ENCODE results near the gene SLC1A2.

SLC1A2 gene

DNA sequence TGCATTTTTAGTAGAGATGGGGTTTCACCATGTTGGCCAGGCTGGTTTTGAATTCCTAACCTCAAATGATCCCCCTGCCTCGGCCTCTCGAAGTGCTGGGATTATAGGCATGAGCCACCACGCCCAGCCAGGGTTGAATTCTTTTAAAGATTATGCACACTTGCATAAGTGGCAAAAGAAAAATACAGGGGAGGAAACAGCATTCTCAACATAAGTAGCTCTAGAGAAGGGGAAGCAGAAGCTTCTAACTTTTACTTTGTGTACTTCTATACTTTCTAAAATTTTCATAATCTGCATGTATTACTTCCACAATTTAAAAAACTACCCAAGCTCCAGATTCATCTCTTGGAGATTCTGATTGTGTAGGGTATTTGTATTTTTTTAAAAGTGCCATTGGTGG is 108.0 kb downstream of the SLC1A2 start:
- H2AK5ac ChIP-seq (ENCODE audit: low read depth, low read length) = no peak overlapping the region

DNA sequence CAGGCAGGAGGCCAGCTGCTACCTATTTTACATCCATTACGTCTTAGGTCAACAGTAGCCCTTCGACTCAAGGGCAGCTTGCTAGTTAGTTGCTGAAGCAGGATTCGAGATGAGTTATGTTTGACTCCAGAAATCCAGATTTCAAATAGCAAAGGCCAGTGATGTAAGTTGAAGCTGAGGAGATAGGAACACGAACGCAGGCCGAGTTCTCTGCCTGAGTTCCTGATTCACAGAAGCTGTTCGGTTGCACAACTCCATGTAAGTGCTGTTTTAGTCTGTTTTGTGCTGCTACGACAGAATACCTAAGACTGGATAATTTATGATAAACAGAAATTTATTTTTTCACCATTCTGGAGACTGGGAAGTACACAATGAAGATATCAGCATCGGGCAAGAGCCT is 111.2 kb downstream of the SLC1A2 start:
- WGBS, 2 donors (ENCODE audit: extremely low coverage in 2 of 2, insufficient read length in 2 of 2, insufficient replicate concordance in 1 of 2) = no CpG with 5 or more reads among the region's 9 CpGs
- Histone ChIP-seq H3K36me3 (replicated peaks in 1 of 2; ENCODE audit: control insufficient read depth in 2 of 2, insufficient read depth in 2 of 2, low read length in 2 of 2) (no peaks in the 10 kb centered on the region), H4K91ac (ENCODE audit: low read depth, low read length, poor library complexity) (no peak overlapping the region), H3K14ac (ENCODE audit: low read length) (no peak overlapping the region), H3K9ac (ENCODE audit: low read depth, low read length, poor library complexity) (no peak overlapping the region), H2BK120ac (ENCODE audit: low read depth, low read length) (no peak overlapping the region), H2AK5ac (ENCODE audit: low read depth, low read length) (no peak overlapping the region), H3K79me1 (ENCODE audit: low read depth, low read length) (no peaks in the 10 kb centered on the region), H4K8ac (ENCODE audit: low read depth, low read length) (no peak overlapping the region), H3K4me1 (ENCODE audit: control insufficient read depth in 2 of 2, insufficient read depth in 1 of 2, low read depth in 1 of 2, low read length in 2 of 2) (no peaks in the 10 kb centered on the region), H2BK5ac (ENCODE audit: low read length) (no peak overlapping the region), H3K27ac (replicated peaks; ENCODE audit: low read length) (no peak overlapping the region), H3K27me3 (ENCODE audit: control insufficient read depth in 3 of 3, insufficient read depth in 3 of 3, low read depth in 1 of 3, low read length in 3 of 3) (no peaks in the 10 kb centered on the region), H3K4ac (ENCODE audit: low read length) (no peak overlapping the region), H2AFZ (ENCODE audit: low read length) (no peak overlapping the region), H3K4me3 (ENCODE audit: low read length in 2 of 2) (no peak overlapping the region), H3K18ac (ENCODE audit: low read length) (no peak overlapping the region), H2BK12ac (ENCODE audit: low read length) (no peak overlapping the region), H3K23ac (ENCODE audit: low read depth, low read length, poor library complexity) (no peak overlapping the region), H3K9me3 (replicated peaks in 1 of 2; ENCODE audit: control insufficient read depth in 2 of 2, insufficient read depth in 1 of 2, low read depth in 1 of 2, low read length in 2 of 2) (no peaks in the 10 kb centered on the region), H3K4me2 (ENCODE audit: insufficient read depth, low read length, poor library complexity, severe bottlenecking) (no peak overlapping the region), H2BK15ac (ENCODE audit: low read length) (no peak overlapping the region)
- DNase-seq (ENCODE audit: low spot score) = no peak

More for the DNA sequence above, 108.0 kb downstream of the SLC1A2 start:
- Histone ChIP-seq H3K18ac (ENCODE audit: low read length) (no peak overlapping the region), H3K4me3 (ENCODE audit: low read length in 2 of 2) (no peak overlapping the region), H3K4me2 (ENCODE audit: insufficient read depth, low read length, poor library complexity, severe bottlenecking) (no peak overlapping the region), H4K8ac (ENCODE audit: low read depth, low read length) (no peak overlapping the region), H3K4ac (ENCODE audit: low read length) (no peak overlapping the region), H2BK120ac (ENCODE audit: low read depth, low read length) (no peak overlapping the region), H2BK5ac (ENCODE audit: low read length) (no peak overlapping the region), H2BK15ac (ENCODE audit: low read length) (no peak overlapping the region), H3K9me3 (replicated peaks in 1 of 2; ENCODE audit: control insufficient read depth in 2 of 2, insufficient read depth in 1 of 2, low read depth in 1 of 2, low read length in 2 of 2) (no peaks in the 10 kb centered on the region), H4K91ac (ENCODE audit: low read depth, low read length, poor library complexity) (no peak overlapping the region), H3K27ac (replicated peaks; ENCODE audit: low read length) (no peak overlapping the region), H2AFZ (ENCODE audit: low read length) (no peak overlapping the region), H3K23ac (ENCODE audit: low read depth, low read length, poor library complexity) (no peak overlapping the region), H3K4me1 (ENCODE audit: control insufficient read depth in 2 of 2, insufficient read depth in 1 of 2, low read depth in 1 of 2, low read length in 2 of 2) (no peaks in the 10 kb centered on the region), H3K27me3 (ENCODE audit: control insufficient read depth in 3 of 3, insufficient read depth in 3 of 3, low read depth in 1 of 3, low read length in 3 of 3) (no peaks in the 10 kb centered on the region), H3K9ac (ENCODE audit: low read depth, low read length, poor library complexity) (no peak overlapping the region), H3K36me3 (replicated peaks in 1 of 2; ENCODE audit: control insufficient read depth in 2 of 2, insufficient read depth in 2 of 2, low read length in 2 of 2) (no peaks in the 10 kb centered on the region), H2BK12ac (ENCODE audit: low read length) (no peak overlapping the region), H3K14ac (ENCODE audit: low read length) (no peak overlapping the region), H3K79me1 (ENCODE audit: low read depth, low read length) (no peaks in the 10 kb centered on the region)
- no peak for DNase-seq (ENCODE audit: low spot score)
- no CpG with 5 or more reads among the region's 3 CpGs for WGBS, 2 donors (ENCODE audit: extremely low coverage in 2 of 2, insufficient read length in 2 of 2, insufficient replicate concordance in 1 of 2)

DNA sequence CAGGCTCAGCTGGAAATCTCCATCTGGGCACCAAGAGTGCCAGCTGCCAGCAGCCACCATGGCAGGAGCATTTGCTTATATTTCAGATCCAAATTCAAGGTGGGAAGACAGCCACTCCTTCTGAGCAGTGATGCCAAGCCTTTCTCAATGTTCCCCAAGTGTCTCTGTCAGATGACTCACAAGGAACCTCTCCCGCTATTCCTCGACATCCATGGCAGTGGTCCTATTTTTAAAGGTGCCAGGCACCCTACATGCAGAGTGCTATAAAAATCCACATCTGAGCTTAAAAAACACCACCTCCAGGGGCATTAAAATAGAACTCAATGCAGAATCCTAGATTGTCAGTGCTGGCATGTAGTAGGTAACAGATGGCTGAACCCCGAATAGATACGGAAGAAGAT is 112.1 kb downstream of the SLC1A2 start:
- no CpG with 5 or more reads among the region's 4 CpGs for WGBS, 2 donors (ENCODE audit: extremely low coverage in 2 of 2, insufficient read length in 2 of 2, insufficient replicate concordance in 1 of 2)
- no peaks in the 10 kb centered on the region for H3K9me3 ChIP-seq (replicated peaks in 1 of 2; ENCODE audit: control insufficient read depth in 2 of 2, insufficient read depth in 1 of 2, low read depth in 1 of 2, low read length in 2 of 2)
- no peaks in the 10 kb centered on the region for H3K4me1 ChIP-seq (ENCODE audit: control insufficient read depth in 2 of 2, insufficient read depth in 1 of 2, low read depth in 1 of 2, low read length in 2 of 2)
- DNase-seq (ENCODE audit: low spot score) = no peak
- H3K36me3 ChIP-seq (replicated peaks in 1 of 2; ENCODE audit: control insufficient read depth in 2 of 2, insufficient read depth in 2 of 2, low read length in 2 of 2) = no peaks in the 10 kb centered on the region
- H2BK15ac ChIP-seq (ENCODE audit: low read length) = no peak overlapping the region
- no peaks in the 10 kb centered on the region for H3K79me1 ChIP-seq (ENCODE audit: low read depth, low read length)
- H3K27me3 ChIP-seq (ENCODE audit: control insufficient read depth in 3 of 3, insufficient read depth in 3 of 3, low read depth in 1 of 3, low read length in 3 of 3) = no peaks in the 10 kb centered on the region
- H3K4me3 ChIP-seq (ENCODE audit: low read length in 2 of 2) = no peak overlapping the region
- no peak overlapping the region for H4K91ac ChIP-seq (ENCODE audit: low read depth, low read length, poor library complexity)
- no peak overlapping the region for H3K9ac ChIP-seq (ENCODE audit: low read depth, low read length, poor library complexity)
- no peak overlapping the region for H3K18ac ChIP-seq (ENCODE audit: low read length)
- H2AK5ac ChIP-seq (ENCODE audit: low read depth, low read length) = no peak overlapping the region
- no peak overlapping the region for H4K8ac ChIP-seq (ENCODE audit: low read depth, low read length)
- no peak overlapping the region for H3K27ac ChIP-seq (replicated peaks; ENCODE audit: low read length)
- H3K4me2 ChIP-seq (ENCODE audit: insufficient read depth, low read length, poor library complexity, severe bottlenecking) = no peak overlapping the region
- no peak overlapping the region for H2AFZ ChIP-seq (ENCODE audit: low read length)
- no peak overlapping the region for H2BK12ac ChIP-seq (ENCODE audit: low read length)
- no peak overlapping the region for H2BK5ac ChIP-seq (ENCODE audit: low read length)
- H2BK120ac ChIP-seq (ENCODE audit: low read depth, low read length) = no peak overlapping the region
- no peak overlapping the region for H3K4ac ChIP-seq (ENCODE audit: low read length)
- H3K23ac ChIP-seq (ENCODE audit: low read depth, low read length, poor library complexity) = no peak overlapping the region
- H3K14ac ChIP-seq (ENCODE audit: low read length) = no peak overlapping the region

DNA sequence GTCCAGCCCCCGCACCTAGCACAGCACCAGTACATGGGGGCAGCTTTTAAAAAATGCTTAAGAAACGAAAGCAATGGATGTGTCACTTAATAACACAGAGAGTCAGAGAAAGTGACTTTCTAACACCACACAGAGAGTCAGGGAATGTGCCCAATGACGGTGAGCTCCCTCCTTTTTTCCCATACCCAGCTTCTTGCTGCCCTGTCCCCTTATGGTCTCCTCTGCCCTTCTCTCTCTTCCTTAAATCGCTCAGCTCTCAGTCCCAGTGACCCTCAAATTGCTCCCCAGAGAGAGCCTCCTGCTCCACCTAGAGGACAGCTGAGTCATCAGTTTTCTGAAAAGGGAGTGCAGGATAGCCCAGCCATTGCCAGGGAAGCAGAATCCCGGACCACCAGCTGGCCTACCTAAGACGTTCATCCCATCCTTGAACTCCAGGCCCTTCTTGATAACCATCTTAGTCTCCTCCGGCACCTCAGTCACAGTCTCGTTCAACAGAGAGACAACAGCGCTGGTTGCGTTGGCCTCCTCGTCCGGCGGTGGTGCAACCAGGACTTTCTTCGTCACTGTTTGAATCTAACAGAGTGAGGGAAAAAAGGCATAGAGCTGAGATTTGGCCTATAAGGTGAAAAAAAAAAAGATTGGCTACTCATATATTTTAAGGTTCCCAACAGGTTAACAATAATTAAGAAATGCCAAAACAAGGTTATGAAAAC is 113.5 kb downstream of the SLC1A2 start:
- Histone ChIP-seq H3K18ac (ENCODE audit: low read length) (no peak overlapping the region), H3K9ac (ENCODE audit: low read depth, low read length, poor library complexity) (no peak overlapping the region), H2AK5ac (ENCODE audit: low read depth, low read length) (no peak overlapping the region), H2BK15ac (ENCODE audit: low read length) (no peak overlapping the region), H3K4me3 (ENCODE audit: low read length in 2 of 2) (no peak overlapping the region), H2BK5ac (ENCODE audit: low read length) (no peak overlapping the region), H4K8ac (ENCODE audit: low read depth, low read length) (no peak overlapping the region), H3K4ac (ENCODE audit: low read length) (no peak overlapping the region), H2BK12ac (ENCODE audit: low read length) (no peak overlapping the region), H4K91ac (ENCODE audit: low read depth, low read length, poor library complexity) (no peak overlapping the region), H3K79me1 (ENCODE audit: low read depth, low read length) (no peaks in the 10 kb centered on the region), H3K4me2 (ENCODE audit: insufficient read depth, low read length, poor library complexity, severe bottlenecking) (no peak overlapping the region), H3K27me3 (ENCODE audit: control insufficient read depth in 3 of 3, insufficient read depth in 3 of 3, low read depth in 1 of 3, low read length in 3 of 3) (no peaks in the 10 kb centered on the region), H3K36me3 (replicated peaks in 1 of 2; ENCODE audit: control insufficient read depth in 2 of 2, insufficient read depth in 2 of 2, low read length in 2 of 2) (no peaks in the 10 kb centered on the region), H3K4me1 (ENCODE audit: control insufficient read depth in 2 of 2, insufficient read depth in 1 of 2, low read depth in 1 of 2, low read length in 2 of 2) (no peaks in the 10 kb centered on the region), H2AFZ (ENCODE audit: low read length) (no peak overlapping the region), H3K9me3 (replicated peaks in 1 of 2; ENCODE audit: control insufficient read depth in 2 of 2, insufficient read depth in 1 of 2, low read depth in 1 of 2, low read length in 2 of 2) (no peaks in the 10 kb centered on the region), H3K14ac (ENCODE audit: low read length) (no peak overlapping the region), H3K23ac (ENCODE audit: low read depth, low read length, poor library complexity) (no peak overlapping the region), H3K27ac (replicated peaks; ENCODE audit: low read length) (no peak overlapping the region), H2BK120ac (ENCODE audit: low read depth, low read length) (no peak overlapping the region)
- no CpG with 5 or more reads among the region's 14 CpGs for WGBS, 2 donors (ENCODE audit: extremely low coverage in 2 of 2, insufficient read length in 2 of 2, insufficient replicate concordance in 1 of 2)
- peak; percentile 33 for DNase-seq (ENCODE audit: low spot score)
